ENCODE measurements around the gene HSPBP1. TPM values are rescaled to one million over a fixed set of nuclear protein-coding genes. Genes with fewer than 3 reads are reported as not detected.
"Not testable (repeated sequence)": the region's sequence is repeated elsewhere in the genome, so short reads cannot be mapped to it uniquely, and the experiment has no call there.

Gene HSPBP1
- polyA plus RNA-seq (2013, experiment 1 of 2), result 41.2 TPM
- 36.0 TPM for polyA plus RNA-seq (2013, experiment 2 of 2)

- 3 to 6% methylated on average over 34 to 50 of the region's 52 CpGs for WGBS, 2 experiments (ENCODE audit: insufficient coverage in 2 of 2)
- Histone ChIP-seq H3K27ac (ENCODE audit: low read depth, low read length, severe bottlenecking) (peak within 1 kb of the TSS; percentile 85), H3K9me3 (ENCODE audit: control insufficient read depth, low read length) (no peaks in the 10 kb centered on the region), H3K4me3 (ENCODE audit: extremely low read depth, insufficient read depth, low read length, poor library complexity, severe bottlenecking) (peak within 1 kb of the TSS; percentile 61), H3K36me3 (ENCODE audit: control insufficient read depth, insufficient read depth, low read length) (peaks cover 20% of the 10 kb centered on the region), H3K4me1 (ENCODE audit: control insufficient read depth, insufficient read depth, low read length, poor library complexity, severe bottlenecking) (peaks cover 7% of the 10 kb centered on the region)
These were observed at the start of gene HSPBP1 for GRCh38 chr19:55279770-55280643. HSPBP1 (minus strand) TSS chr19:55280110; CDS start chr19:55279608, 502 bp downstream.

- not testable (repeated sequence) for H3K9me3 ChIP-seq (ENCODE audit: control insufficient read depth, low read length); H3K4me3 ChIP-seq (ENCODE audit: extremely low read depth, insufficient read depth, low read length, poor library complexity, severe bottlenecking); H3K27ac ChIP-seq (ENCODE audit: low read depth, low read length, severe bottlenecking); H3K4me1 ChIP-seq (ENCODE audit: control insufficient read depth, insufficient read depth, low read length, poor library complexity, severe bottlenecking); H3K36me3 ChIP-seq (ENCODE audit: control insufficient read depth, insufficient read depth, low read length)
- WGBS, 2 experiments (ENCODE audit: insufficient coverage in 2 of 2), result 83 to 94% methylated on average over 2 of the region's 4 CpGs
These were observed 48.9 kb upstream of the HSPBP1 start for GRCh38 chr19:55328774-55329318.

GRCh38 chr19:55325172-55325571, 45.3 kb upstream of the HSPBP1 start, which contains the start of gene TMEM150B:
TMEM150B (minus strand) TSS chr19:55325341; CDS start chr19:55321036, 4,305 bp downstream.
- Histone ChIP-seq H3K27ac (ENCODE audit: low read depth, low read length, severe bottlenecking) (no peak within 1 kb of the TSS), H3K4me1 (ENCODE audit: control insufficient read depth, insufficient read depth, low read length, poor library complexity, severe bottlenecking) (no peaks in the 10 kb centered on the region), H3K9me3 (ENCODE audit: control insufficient read depth, low read length) (no peaks in the 10 kb centered on the region), H3K4me3 (ENCODE audit: extremely low read depth, insufficient read depth, low read length, poor library complexity, severe bottlenecking) (no peak within 1 kb of the TSS), H3K36me3 (ENCODE audit: control insufficient read depth, insufficient read depth, low read length) (no peaks in the 10 kb centered on the region)
- WGBS, 2 experiments (ENCODE audit: insufficient coverage in 2 of 2), result 92 to 97% methylated on average over 11 to 12 of the region's 14 CpGs

- Histone ChIP-seq H3K9me3 (ENCODE audit: control insufficient read depth, low read length) (no peaks in the 10 kb centered on the region), H3K36me3 (ENCODE audit: control insufficient read depth, insufficient read depth, low read length) (no peaks in the 10 kb centered on the region), H3K4me3 (ENCODE audit: extremely low read depth, insufficient read depth, low read length, poor library complexity, severe bottlenecking) (no peak overlapping the region), H3K4me1 (ENCODE audit: control insufficient read depth, insufficient read depth, low read length, poor library complexity, severe bottlenecking) (no peaks in the 10 kb centered on the region), H3K27ac (ENCODE audit: low read depth, low read length, severe bottlenecking) (no peak overlapping the region)
- WGBS, 2 experiments (ENCODE audit: insufficient coverage in 2 of 2), result 93 to 100% methylated on average over 2 to 5 of the region's 6 CpGs
These were observed 44.8 kb upstream of the HSPBP1 start for GRCh38 chr19:55324662-55325061.

- H3K4me1 ChIP-seq (ENCODE audit: control insufficient read depth, insufficient read depth, low read length, poor library complexity, severe bottlenecking), result no peaks in the 10 kb centered on the region
- H3K9me3 ChIP-seq (ENCODE audit: control insufficient read depth, low read length), result no peaks in the 10 kb centered on the region
- no peak overlapping the region for H3K4me3 ChIP-seq (ENCODE audit: extremely low read depth, insufficient read depth, low read length, poor library complexity, severe bottlenecking)
- H3K27ac ChIP-seq (ENCODE audit: low read depth, low read length, severe bottlenecking), result no peak overlapping the region
- whole genome bisulfite sequencing, 2 experiments (ENCODE audit: insufficient coverage in 2 of 2), result 79 to 88% methylated on average over 10 to 11 of the region's 12 CpGs
- no peaks in the 10 kb centered on the region for H3K36me3 ChIP-seq (ENCODE audit: control insufficient read depth, insufficient read depth, low read length)
These were observed 42.4 kb upstream of the HSPBP1 start for GRCh38 chr19:55322204-55322885.

GRCh38 chr19:55321466-55322137, 41.7 kb upstream of the HSPBP1 start:
- H3K9me3 ChIP-seq (ENCODE audit: control insufficient read depth, low read length), result no peaks in the 10 kb centered on the region
- no peaks in the 10 kb centered on the region for H3K4me1 ChIP-seq (ENCODE audit: control insufficient read depth, insufficient read depth, low read length, poor library complexity, severe bottlenecking)
- H3K27ac ChIP-seq (ENCODE audit: low read depth, low read length, severe bottlenecking), result no peak overlapping the region
- H3K36me3 ChIP-seq (ENCODE audit: control insufficient read depth, insufficient read depth, low read length), result no peaks in the 10 kb centered on the region
- 88 to 100% methylated on average over 4 to 5 of the region's 9 CpGs for WGBS, 2 experiments (ENCODE audit: insufficient coverage in 2 of 2)
- no peak overlapping the region for H3K4me3 ChIP-seq (ENCODE audit: extremely low read depth, insufficient read depth, low read length, poor library complexity, severe bottlenecking)

- Histone ChIP-seq H3K9me3 (ENCODE audit: control insufficient read depth, low read length) (no peaks in the 10 kb centered on the region), H3K27ac (ENCODE audit: low read depth, low read length, severe bottlenecking) (no peak overlapping the region), H3K4me3 (ENCODE audit: extremely low read depth, insufficient read depth, low read length, poor library complexity, severe bottlenecking) (no peak overlapping the region), H3K36me3 (ENCODE audit: control insufficient read depth, insufficient read depth, low read length) (no peaks in the 10 kb centered on the region), H3K4me1 (ENCODE audit: control insufficient read depth, insufficient read depth, low read length, poor library complexity, severe bottlenecking) (no peaks in the 10 kb centered on the region)
- 87 to 98% methylated on average over 8 of the region's 8 CpGs for WGBS, 2 experiments (ENCODE audit: insufficient coverage in 2 of 2)
These were observed 41.0 kb upstream of the HSPBP1 start for GRCh38 chr19:55320844-55321419.

GRCh38 chr19:55319785-55320184, 39.9 kb upstream of the HSPBP1 start:
- WGBS, 2 experiments (ENCODE audit: insufficient coverage in 2 of 2), result 13 to 24% methylated on average over 15 to 21 of the region's 21 CpGs
- H3K4me1 ChIP-seq (ENCODE audit: control insufficient read depth, insufficient read depth, low read length, poor library complexity, severe bottlenecking), result no peaks in the 10 kb centered on the region
- no peak overlapping the region for H3K4me3 ChIP-seq (ENCODE audit: extremely low read depth, insufficient read depth, low read length, poor library complexity, severe bottlenecking)
- H3K27ac ChIP-seq (ENCODE audit: low read depth, low read length, severe bottlenecking), result no peak overlapping the region
- H3K36me3 ChIP-seq (ENCODE audit: control insufficient read depth, insufficient read depth, low read length), result no peaks in the 10 kb centered on the region
- no peaks in the 10 kb centered on the region for H3K9me3 ChIP-seq (ENCODE audit: control insufficient read depth, low read length)

- H3K9me3 ChIP-seq (ENCODE audit: control insufficient read depth, low read length), result no peaks in the 10 kb centered on the region
- H3K4me3 ChIP-seq (ENCODE audit: extremely low read depth, insufficient read depth, low read length, poor library complexity, severe bottlenecking), result no peak overlapping the region
- no peaks in the 10 kb centered on the region for H3K36me3 ChIP-seq (ENCODE audit: control insufficient read depth, insufficient read depth, low read length)
- no peak overlapping the region for H3K27ac ChIP-seq (ENCODE audit: low read depth, low read length, severe bottlenecking)
- 84 to 94% methylated on average over 8 of the region's 8 CpGs for WGBS, 2 experiments (ENCODE audit: insufficient coverage in 2 of 2)
- H3K4me1 ChIP-seq (ENCODE audit: control insufficient read depth, insufficient read depth, low read length, poor library complexity, severe bottlenecking), result no peaks in the 10 kb centered on the region
These were observed 36.7 kb upstream of the HSPBP1 start for GRCh38 chr19:55316646-55317045.

- no peaks in the 10 kb centered on the region for H3K9me3 ChIP-seq (ENCODE audit: control insufficient read depth, low read length)
- WGBS, 2 experiments (ENCODE audit: insufficient coverage in 2 of 2), result 93 to 95% methylated on average over 13 of the region's 13 CpGs
These were observed 36.1 kb upstream of the HSPBP1 start for GRCh38 chr19:55315956-55316525.

More at GRCh38 chr19:55315956-55316525, 36.1 kb upstream of the HSPBP1 start:
- Histone ChIP-seq H3K4me3 (ENCODE audit: extremely low read depth, insufficient read depth, low read length, poor library complexity, severe bottlenecking) (no peak overlapping the region), H3K4me1 (ENCODE audit: control insufficient read depth, insufficient read depth, low read length, poor library complexity, severe bottlenecking) (no peaks in the 10 kb centered on the region), H3K27ac (ENCODE audit: low read depth, low read length, severe bottlenecking) (no peak overlapping the region), H3K36me3 (ENCODE audit: control insufficient read depth, insufficient read depth, low read length) (no peaks in the 10 kb centered on the region)

Data from mesodermal cell (in vitro differentiated cells).